HCT116 (cell line): ENCODE results near the gene CKAP2L. TPM values are rescaled to one million over a fixed set of nuclear protein-coding genes. Genes with fewer than 3 reads are reported as not detected.

Source experiments
- ATAC-seq: fragments of 200-7000 bp; cut with Tn5 transposase; 2 replicates; pipeline ENCODE4 v1.9.1; 2020; ENCODE audit warnings: mild to moderate bottlenecking, moderate library complexity
- BruUV-seq: library from RNA; stranded (reverse); fragments of 400-500 nt; replicated peaks from 2 replicates; lab custom pipeline; 2021; lab: Mats Ljungman, UMichigan
- CTCF ChIA-PET: fragments of 300-600 bp; sonication (Branson Sonifier 250); formaldehyde crosslinking; loops from one replicate; lab custom pipeline; 2021; ENCODE audit warnings: antibody characterized with exemption; lab: Charles Lee
- POLR2A ChIA-PET: fragments of 300-600, 350-600 bp; sonication (Branson Sonifier 250); formaldehyde crosslinking; loops from one replicate; lab custom pipeline; 2021; ENCODE audit warnings: antibody characterized with exemption; lab: Charles Lee
- RAD21 ChIA-PET, 2 experiments: fragments of 300-600 bp; sonication (Branson Sonifier 250); formaldehyde crosslinking; loops; one replicate each; lab custom pipeline; 2023; ENCODE audit warnings: low total read pairs in 2 of 2; ENCODE audit not compliant: uncharacterized antibody in 2 of 2, unreplicated experiment in 2 of 2, low non-redundant PET in 1 of 2; lab: Charles Lee
- DNase-seq: peaks from one replicate; pipeline ENCODE4 v3.0.0-alpha.2; 2010; ENCODE audit warnings: low read depth, low spot score
- H2AFZ ChIP-seq: fragments of 200-600 bp; shearing (Covaris generic), sonication (generic); 2 replicates; pipeline ENCODE4 v1.6.1; 2017; ENCODE audit warnings: low read depth, mixed run types, mixed read lengths, antibody characterized with exemption, low read length; ENCODE audit not compliant: poor library complexity, severe bottlenecking
- H3K27ac ChIP-seq: 2 replicates; pipeline ENCODE4 v1.5.1; 2012; ENCODE audit warnings: low read depth, low read length
- H3K27me3 ChIP-seq: fragments of 200-600 bp; sonication (generic); 2 replicates; pipeline ENCODE4 v1.6.1; 2016; ENCODE audit warnings: mixed run types, low read length, mixed read lengths; ENCODE audit not compliant: insufficient read depth
- H3K36me3 ChIP-seq, 2 experiments: fragments of 200-500 bp in 1 of 2; fragments of 200-600 bp in 1 of 2; sonication (Bioruptor generic) in 1 of 2; sonication (generic) in 1 of 2; 2 replicates each; pipeline versions ENCODE4 v1.5.1 to v1.6.1; 2014 to 2016; ENCODE audit warnings: low read length in 2 of 2, inconsistent platforms in 1 of 2, mixed read lengths in 1 of 2, mixed run types in 1 of 2; ENCODE audit not compliant: insufficient read depth in 2 of 2, control insufficient read depth in 1 of 2
- H3K4me1 ChIP-seq, 2 experiments: fragments of 200-600 bp in 1 of 2; sonication (generic) in 1 of 2; 2 replicates each; pipeline versions ENCODE4 v1.5.1 to v1.6.1; 2012 to 2017; ENCODE audit warnings: low read length in 2 of 2, inconsistent platforms in 1 of 2, mild to moderate bottlenecking in 1 of 2, mixed read lengths in 1 of 2, mixed run types in 1 of 2, moderate library complexity in 1 of 2; ENCODE audit not compliant: insufficient read depth in 2 of 2, control insufficient read depth in 1 of 2
- H3K4me2 ChIP-seq: fragments of 200-600 bp; sonication (generic); 2 replicates; pipeline ENCODE4 v1.6.1; 2017; ENCODE audit warnings: mixed run types, low read length, mixed read lengths
- H3K4me3 ChIP-seq, 2 experiments: fragments of 200-600 bp in 1 of 2; sonication (generic) in 1 of 2; replicated peaks in 1 of 2; 2 replicates each; pipeline ENCODE4 v1.5.1; 2011 to 2016; ENCODE audit warnings: low read length in 2 of 2, control low read depth in 1 of 2, low read depth in 1 of 2, mild to moderate bottlenecking in 1 of 2, mixed read lengths in 1 of 2, mixed run types in 1 of 2
- H3K79me2 ChIP-seq: fragments of 200-600 bp; sonication (generic); 2 replicates; pipeline ENCODE4 v1.6.1; 2017; ENCODE audit warnings: mild to moderate bottlenecking, mixed run types, low read length, moderate library complexity, mixed read lengths; ENCODE audit not compliant: insufficient read depth
- H3K9ac ChIP-seq: fragments of 200-600 bp; sonication (generic); 2 replicates; pipeline ENCODE4 v1.6.1; 2016; ENCODE audit warnings: low read length, mixed read lengths
- H3K9me2 ChIP-seq: fragments of 200-600 bp; sonication (generic), shearing (Covaris generic); 2 replicates; pipeline ENCODE4 v1.6.1; 2017; ENCODE audit warnings: mixed run types, mild to moderate bottlenecking, moderate library complexity; ENCODE audit not compliant: insufficient read depth
- H3K9me3 ChIP-seq, 2 experiments: fragments of 200-500 bp in 1 of 2; fragments of 200-600 bp in 1 of 2; sonication (Bioruptor generic) in 1 of 2; sonication (generic) in 1 of 2; 2 replicates each; pipeline ENCODE4 v1.6.1; 2014 to 2017; ENCODE audit warnings: low read length in 2 of 2, mixed read lengths in 2 of 2, inconsistent platforms in 1 of 2, low read depth in 1 of 2, mild to moderate bottlenecking in 1 of 2, mixed run types in 1 of 2, moderate library complexity in 1 of 2; ENCODE audit not compliant: control insufficient read depth in 1 of 2, insufficient read depth in 1 of 2
- H4K20me1 ChIP-seq: fragments of 200-600 bp; sonication (generic), shearing (Covaris generic); 2 replicates; pipeline ENCODE4 v1.6.1; 2017; ENCODE audit warnings: mixed run types, mild to moderate bottlenecking, moderate library complexity; ENCODE audit not compliant: insufficient read depth
- ATF3 ChIP-seq: IDR thresholded peaks from 2 replicates; pipeline ENCODE4 v1.6.1; 2012
- CBX3 ChIP-seq: IDR thresholded peaks from 2 replicates; pipeline ENCODE4 v1.6.1; 2012; ENCODE audit warnings: low read depth
- CEBPB ChIP-seq: IDR thresholded peaks from 2 replicates; pipeline ENCODE4 v1.6.1; 2012; ENCODE audit warnings: low read depth
- CTCF ChIP-seq, 3 experiments: fragments of 200-600 bp in 1 of 3; sonication (generic) in 1 of 3; IDR thresholded peaks in 2 of 3; conservative IDR thresholded peaks in 1 of 3; 2 replicates each; pipeline ENCODE4 v1.5.1; 2012 to 2017; ENCODE audit warnings: low read depth in 2 of 3, low read length in 2 of 3, antibody characterized with exemption in 1 of 3, borderline replicate concordance in 1 of 3, control low read depth in 1 of 3, mild to moderate bottlenecking in 1 of 3, mixed read lengths in 1 of 3, mixed run types in 1 of 3, moderate library complexity in 1 of 3; ENCODE audit not compliant: insufficient read depth in 1 of 3
- EZH2 ChIP-seq: fragments of 200-600 bp; sonication (generic); IDR thresholded peaks from 2 replicates; pipeline ENCODE4 v1.6.1; 2017; ENCODE audit warnings: antibody characterized with exemption, mixed run types
- EZH2phosphoT487 ChIP-seq: fragments of 200-600 bp; IDR thresholded peaks from 2 replicates; pipeline ENCODE4 v1.6.1; 2018; ENCODE audit warnings: antibody characterized with exemption, borderline replicate concordance
- JUND ChIP-seq: IDR thresholded peaks from 2 replicates; pipeline ENCODE4 v1.6.1; 2012
- MAX ChIP-seq: IDR thresholded peaks from 2 replicates; pipeline ENCODE4 v1.6.1; 2012
- RAD21 ChIP-seq: IDR thresholded peaks from 2 replicates; pipeline ENCODE4 v1.6.1; 2012; ENCODE audit warnings: low read depth, mild to moderate bottlenecking
- SIN3A ChIP-seq: IDR thresholded peaks from 2 replicates; pipeline ENCODE4 v1.6.1; 2012; ENCODE audit warnings: low read depth
- SRF ChIP-seq: IDR thresholded peaks from 2 replicates; pipeline ENCODE4 v1.6.1; 2012; ENCODE audit warnings: low read depth
- ZBTB33 ChIP-seq: IDR thresholded peaks from 2 replicates; pipeline ENCODE4 v1.6.1; 2011; ENCODE audit warnings: mild to moderate bottlenecking, low read length, moderate library complexity; ENCODE audit not compliant: insufficient replicate concordance; ENCODE audit errors: extremely low read depth
- ZFX ChIP-seq: fragments of 450-650 bp; IDR thresholded peaks from 2 replicates; pipeline ENCODE4 v1.6.1; 2017
- ZNF274 ChIP-seq: fragments of 200-500 bp; sonication (Bioruptor generic); IDR thresholded peaks from 2 replicates; pipeline ENCODE4 v1.6.1; 2014; ENCODE audit warnings: mild to moderate bottlenecking, low read depth, low read length, inconsistent platforms
- intact Hi-C: fragments of 100-400 bp; cut with micrococcal nuclease; formaldehyde crosslinking; loops from 2 replicates; pipeline ENCODE4 v1.10.0; 2022
- total RNA-seq: library from RNA; stranded (reverse); gene quantifications from one replicate; pipeline ENCODE4 v1.2.1, GENCODE V29; 2021; ENCODE audit not compliant: unreplicated experiment

CKAP2L gene
- total RNA-seq, 1 experiment from 2014 or later: 27.5 TPM

- Histone ChIP-seq H3K4me1 (peaks cover 11 to 32% of the 10 kb centered on the region in 2 experiments), H3K4me2 (no peak overlapping the region), H3K27ac (no peak overlapping the region), H3K79me2 (no peaks in the 10 kb centered on the region), H4K20me1 (no peaks in the 10 kb centered on the region), H3K9me3 (no peaks in the 10 kb centered on the region), H3K27me3 (no peaks in the 10 kb centered on the region), H3K9ac (no peak overlapping the region), H3K36me3 (no peaks in the 10 kb centered on the region), H3K4me3 (no peak overlapping the region)
- RAD21 ChIA-PET: no interaction called here
- POLR2A ChIA-PET: no interaction called here
- DNase-seq: no peak
- intact Hi-C loops: no loop called here
- CTCF ChIA-PET: no interaction called here
- no peak for ATAC-seq
- TF ChIP-seq ZBTB33 (no peak), ZFX (no peak), MAX (no peak), SIN3A (no peak), CBX3 (no peak), ATF3 (no peak), CEBPB (no peak), EZH2 (no peak), RAD21 (no peak), JUND (no peak), CTCF (IDR thresholded peaks at IDR 0.05 in 2 of 3, conservative IDR thresholded peaks at IDR 0.05 in 1 of 3; ENCODE audit: borderline replicate concordance in 1 of 3, insufficient read depth in 1 of 3, low read depth in 2 of 3, low read length in 2 of 3) (no peak), SRF (no peak), ZNF274 (no peak), EZH2phosphoT487 (no peak)
- TF ChIP-seq, all 23 proteins: peak for 0
- no peak overlapping the region for H2AFZ ChIP-seq
- no TSS peak for BruUV-seq
- no peaks in the 10 kb centered on the region for H3K9me2 ChIP-seq
Observed at GRCh38 chr2:112710956-112711750, 53.3 kb downstream of the CKAP2L start.
